K562 (cell line): ENCODE results near the gene CENPX.
A peak's percentile ranks its signal among the peaks of the same experiment; 100 is the strongest.

Experiments
- CBX2 ChIP-seq: fragments of 200-600 bp; sonication (generic); IDR thresholded peaks from one replicate; pipeline ENCODE4 v1.6.1; 2012; ENCODE audit warnings: mild to moderate bottlenecking, low read length, inconsistent platforms; ENCODE audit not compliant: insufficient read depth, poor library complexity, severe bottlenecking
- CHCHD3 ChIP-seq: fragments of 250-450 bp; sonication (Bioruptor Pico); IDR thresholded peaks from 2 replicates; pipeline ENCODE4 v2.1.2; 2022; ENCODE audit warnings: mild to moderate bottlenecking
- ELF1 ChIP-seq: fragments of 200-800 bp; sonication (Bioruptor generic); IDR thresholded peaks from 2 replicates; pipeline ENCODE4 v1.6.1; 2016; ENCODE audit warnings: missing genetic modification characterization, missing compliant biosample characterization
- EZH2 ChIP-seq: IDR thresholded peaks from 2 replicates; pipeline ENCODE4 v1.6.1; 2012; ENCODE audit warnings: low read depth, mild to moderate bottlenecking, inconsistent platforms, low read length, borderline replicate concordance
- NFRKB ChIP-seq: fragments of 450-650 bp; IDR thresholded peaks from 2 replicates; pipeline ENCODE4 v1.6.1; 2016; ENCODE audit warnings: low read depth
- PHB ChIP-seq: fragments of 250-450 bp; sonication (Bioruptor Pico); IDR thresholded peaks from 2 replicates; pipeline ENCODE4 v1.5.0; 2021
- PHB2 ChIP-seq: fragments of 450-650 bp; IDR thresholded peaks from 2 replicates; pipeline ENCODE4 v1.6.1; 2017; ENCODE audit warnings: low read depth
- POLR2A ChIP-seq: fragments of 450-650 bp; conservative IDR thresholded peaks from 2 replicates; pipeline ENCODE4 v1.6.1; 2016
- RBM39 ChIP-seq: fragments of 200-400 bp; formaldehyde crosslinking; optimal IDR thresholded peaks from 2 replicates; pipeline ENCODE3; 2018; ENCODE audit warnings: low read depth, low read length
- SMAD3 ChIP-seq: fragments of 450-650 bp; formaldehyde crosslinking; conservative IDR thresholded peaks from 2 replicates; pipeline ENCODE4 v1.4.0; 2020; ENCODE audit warnings: mild to moderate bottlenecking
- TF ChIP-seq, protein P1 (sequence below): fragments of 150-350 bp; IDR thresholded peaks from 2 replicates; pipeline ENCODE4 v1.6.1; 2014; ENCODE audit warnings: low read depth, mild to moderate bottlenecking, low read length, borderline replicate concordance

DNA sequence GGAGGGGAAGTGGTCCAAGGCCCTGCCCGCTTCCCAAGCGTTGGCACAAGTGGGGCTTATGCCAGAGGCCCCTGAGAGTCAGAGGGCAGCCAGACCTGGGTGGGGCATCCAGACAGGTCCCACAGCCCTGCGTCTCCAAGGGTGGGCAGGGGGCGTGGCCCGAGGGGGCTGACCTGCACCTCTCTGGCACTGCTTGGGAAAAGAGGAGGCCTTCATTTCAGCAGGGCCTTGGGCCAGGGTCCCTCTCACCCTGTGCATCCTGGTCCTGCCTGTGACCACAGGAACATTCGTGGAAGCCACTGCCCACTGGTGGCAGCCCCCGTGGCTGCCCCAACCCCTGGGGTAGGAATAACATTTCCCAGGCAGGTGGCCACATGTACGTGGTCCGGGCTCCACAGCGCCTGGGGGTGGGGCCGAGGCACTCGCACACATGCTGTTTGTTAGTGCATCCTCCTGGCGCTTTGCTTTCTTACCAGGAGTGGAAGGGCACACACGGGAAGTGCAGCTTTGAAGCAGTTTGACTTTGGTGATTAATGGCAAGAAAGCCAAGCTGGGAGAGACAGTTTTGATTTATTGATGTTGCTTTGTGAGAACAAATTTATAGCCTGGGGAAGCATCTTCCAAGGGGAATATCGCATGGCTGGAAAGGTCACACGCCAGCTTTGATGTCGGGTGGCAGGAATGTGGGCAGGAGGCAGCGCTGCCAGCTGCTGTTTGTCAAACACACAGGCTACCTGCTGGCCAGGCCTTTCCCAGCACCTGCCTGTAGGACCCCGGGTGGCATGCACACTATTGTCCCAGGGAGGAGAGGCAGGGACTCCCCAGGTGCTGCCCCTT is 4.3 kb downstream of the CENPX start:
- no peak for TF ChIP-seq PHB
- TF ChIP-seq POLR2A = peak; percentile 57; the same call in 1 of the 2 replicates
- no peak for TF ChIP-seq NFRKB
- no peak for TF ChIP-seq CBX2
- TF ChIP-seq, protein P1, sequence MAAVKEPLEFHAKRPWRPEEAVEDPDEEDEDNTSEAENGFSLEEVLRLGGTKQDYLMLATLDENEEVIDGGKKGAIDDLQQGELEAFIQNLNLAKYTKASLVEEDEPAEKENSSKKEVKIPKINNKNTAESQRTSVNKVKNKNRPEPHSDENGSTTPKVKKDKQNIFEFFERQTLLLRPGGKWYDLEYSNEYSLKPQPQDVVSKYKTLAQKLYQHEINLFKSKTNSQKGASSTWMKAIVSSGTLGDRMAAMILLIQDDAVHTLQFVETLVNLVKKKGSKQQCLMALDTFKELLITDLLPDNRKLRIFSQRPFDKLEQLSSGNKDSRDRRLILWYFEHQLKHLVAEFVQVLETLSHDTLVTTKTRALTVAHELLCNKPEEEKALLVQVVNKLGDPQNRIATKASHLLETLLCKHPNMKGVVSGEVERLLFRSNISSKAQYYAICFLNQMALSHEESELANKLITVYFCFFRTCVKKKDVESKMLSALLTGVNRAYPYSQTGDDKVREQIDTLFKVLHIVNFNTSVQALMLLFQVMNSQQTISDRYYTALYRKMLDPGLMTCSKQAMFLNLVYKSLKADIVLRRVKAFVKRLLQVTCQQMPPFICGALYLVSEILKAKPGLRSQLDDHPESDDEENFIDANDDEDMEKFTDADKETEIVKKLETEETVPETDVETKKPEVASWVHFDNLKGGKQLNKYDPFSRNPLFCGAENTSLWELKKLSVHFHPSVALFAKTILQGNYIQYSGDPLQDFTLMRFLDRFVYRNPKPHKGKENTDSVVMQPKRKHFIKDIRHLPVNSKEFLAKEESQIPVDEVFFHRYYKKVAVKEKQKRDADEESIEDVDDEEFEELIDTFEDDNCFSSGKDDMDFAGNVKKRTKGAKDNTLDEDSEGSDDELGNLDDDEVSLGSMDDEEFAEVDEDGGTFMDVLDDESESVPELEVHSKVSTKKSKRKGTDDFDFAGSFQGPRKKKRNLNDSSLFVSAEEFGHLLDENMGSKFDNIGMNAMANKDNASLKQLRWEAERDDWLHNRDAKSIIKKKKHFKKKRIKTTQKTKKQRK = no peak
- no peak for TF ChIP-seq EZH2
- no peak for TF ChIP-seq RBM39
- TF ChIP-seq PHB2 = no peak
- no peak for TF ChIP-seq CHCHD3
- TF ChIP-seq SMAD3 = no peak
- TF ChIP-seq ELF1 = no peak
